Progenitor cell of endocrine pancreas (in vitro differentiated cells): ENCODE measurements around the gene CTNNA2. TPM values are rescaled to one million over a fixed set of nuclear protein-coding genes. Genes with fewer than 3 reads are reported as not detected.

Experiments
- DNase-seq: peaks from one replicate; pipeline ENCODE4 v3.0.0; 2021; ENCODE audit warnings: low spot score; ENCODE audit not compliant: unreplicated experiment
- H3K27ac Mint-ChIP-seq: 2 replicates; pipeline ENCODE4 v1.8.0; 2021; ENCODE audit warnings: mild to moderate bottlenecking, moderate library complexity, mixed read lengths
- H3K27me3 Mint-ChIP-seq: 2 replicates; pipeline ENCODE4 v1.8.0; 2021; ENCODE audit warnings: mixed read lengths
- H3K36me3 Mint-ChIP-seq: 2 replicates; pipeline ENCODE4 v1.8.0; 2022; ENCODE audit warnings: mixed read lengths; ENCODE audit not compliant: insufficient read depth
- H3K4me1 Mint-ChIP-seq: 2 replicates; pipeline ENCODE4 v1.8.0; 2021; ENCODE audit warnings: low read depth, mixed read lengths
- H3K4me3 Mint-ChIP-seq: 2 replicates; pipeline ENCODE4 v1.8.0; 2021; ENCODE audit warnings: low read depth, mild to moderate bottlenecking, moderate library complexity, mixed read lengths
- H3K9me3 Mint-ChIP-seq: 2 replicates; pipeline ENCODE4 v1.8.0; 2021; ENCODE audit warnings: low read depth, mixed read lengths
- total RNA-seq: library from RNA; stranded (reverse); gene quantifications from 2 replicates; pipeline ENCODE4 v1.2.1, GENCODE V29; 2021
- TF ChIP-seq, protein P1 (sequence below): fragments of 200-600 bp; sonication (generic); IDR thresholded peaks from one replicate; pipeline ENCODE4 v1.5.0; 2021; ENCODE audit warnings: antibody characterized with exemption, mild to moderate bottlenecking; ENCODE audit not compliant: unreplicated experiment

Gene CTNNA2
- total RNA-seq, 1 donor from 2014 or later, result 10.2 TPM

DNA sequence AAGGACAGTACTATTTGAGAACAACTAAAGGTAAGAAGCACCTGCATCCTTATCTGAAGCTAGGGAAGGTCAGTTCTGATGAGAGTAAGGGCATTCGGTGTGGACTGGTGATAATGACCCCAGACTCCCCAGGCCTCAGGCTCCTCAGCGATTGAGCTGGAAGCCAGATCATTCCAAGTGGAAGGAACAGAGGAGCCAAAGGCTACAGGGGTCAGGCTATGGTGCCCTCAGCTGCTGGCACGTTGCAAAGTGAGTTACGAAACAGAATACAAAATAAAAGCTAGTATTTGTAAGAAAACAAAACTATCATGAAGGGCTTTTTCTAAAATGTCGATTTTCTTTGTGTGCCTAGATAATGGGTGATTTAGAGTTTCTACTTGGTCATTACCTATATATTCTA, 960.2 kb downstream of the CTNNA2 start:
- H3K27ac Mint-ChIP-seq, result no peak overlapping the region
- TF ChIP-seq, protein P1, sequence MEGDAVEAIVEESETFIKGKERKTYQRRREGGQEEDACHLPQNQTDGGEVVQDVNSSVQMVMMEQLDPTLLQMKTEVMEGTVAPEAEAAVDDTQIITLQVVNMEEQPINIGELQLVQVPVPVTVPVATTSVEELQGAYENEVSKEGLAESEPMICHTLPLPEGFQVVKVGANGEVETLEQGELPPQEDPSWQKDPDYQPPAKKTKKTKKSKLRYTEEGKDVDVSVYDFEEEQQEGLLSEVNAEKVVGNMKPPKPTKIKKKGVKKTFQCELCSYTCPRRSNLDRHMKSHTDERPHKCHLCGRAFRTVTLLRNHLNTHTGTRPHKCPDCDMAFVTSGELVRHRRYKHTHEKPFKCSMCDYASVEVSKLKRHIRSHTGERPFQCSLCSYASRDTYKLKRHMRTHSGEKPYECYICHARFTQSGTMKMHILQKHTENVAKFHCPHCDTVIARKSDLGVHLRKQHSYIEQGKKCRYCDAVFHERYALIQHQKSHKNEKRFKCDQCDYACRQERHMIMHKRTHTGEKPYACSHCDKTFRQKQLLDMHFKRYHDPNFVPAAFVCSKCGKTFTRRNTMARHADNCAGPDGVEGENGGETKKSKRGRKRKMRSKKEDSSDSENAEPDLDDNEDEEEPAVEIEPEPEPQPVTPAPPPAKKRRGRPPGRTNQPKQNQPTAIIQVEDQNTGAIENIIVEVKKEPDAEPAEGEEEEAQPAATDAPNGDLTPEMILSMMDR, result no peak
- H3K9me3 Mint-ChIP-seq, result peaks cover 22% of the 10 kb centered on the region

DNA sequence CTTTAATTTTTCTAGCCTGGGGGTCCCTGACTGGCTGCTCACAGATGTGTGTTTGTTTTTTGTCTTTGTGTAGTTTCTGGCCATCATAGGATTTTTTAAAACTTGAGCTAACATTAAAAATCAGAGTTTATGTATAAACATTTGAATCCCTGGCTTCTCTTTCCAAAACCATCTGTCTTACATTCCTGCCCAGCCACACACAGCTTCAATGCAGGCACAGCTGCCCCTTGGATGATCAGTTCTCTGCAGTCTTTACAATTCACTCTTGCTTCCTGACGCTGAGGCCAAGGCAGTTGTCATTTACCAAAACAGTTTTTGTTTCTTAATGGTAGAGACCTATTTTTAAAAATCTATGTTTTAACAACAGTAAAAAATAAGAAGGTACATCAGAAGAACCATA, 960.9 kb downstream of the CTNNA2 start:
- Mint-ChIP-seq H3K27ac (no peak overlapping the region), H3K27me3 (no peaks in the 10 kb centered on the region), H3K36me3 (peaks cover 2% of the 10 kb centered on the region), H3K4me1 (peaks cover 3% of the 10 kb centered on the region), H3K4me3 (no peak overlapping the region), H3K9me3 (peaks cover 22% of the 10 kb centered on the region)
- no peak for DNase-seq
- TF ChIP-seq, protein P1, result no peak

More for the DNA sequence above, 960.2 kb downstream of the CTNNA2 start:
- DNase-seq, result no peak
- Mint-ChIP-seq H3K4me3 (no peak overlapping the region), H3K4me1 (peaks cover 3% of the 10 kb centered on the region), H3K36me3 (peaks cover 2% of the 10 kb centered on the region), H3K27me3 (no peaks in the 10 kb centered on the region)

DNA sequence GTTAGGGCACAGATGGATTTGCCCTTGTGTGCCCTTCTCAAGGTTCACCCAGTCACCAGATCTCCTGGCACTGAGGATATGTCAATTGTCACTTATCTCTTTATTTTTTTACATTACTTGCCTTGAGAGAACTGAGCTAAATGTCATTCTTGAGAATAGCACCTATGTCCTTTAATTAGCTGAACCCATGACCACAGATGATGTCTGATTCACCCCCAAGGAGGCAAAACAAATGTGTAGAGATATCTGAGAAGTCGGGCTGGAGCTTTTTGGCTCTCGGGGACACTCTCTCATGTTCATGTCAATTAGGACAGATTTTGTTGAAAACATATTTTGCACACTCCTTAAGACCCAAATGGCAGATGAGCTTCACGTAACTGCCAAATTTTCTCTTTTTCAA, 963.1 kb downstream of the CTNNA2 start:
- Mint-ChIP-seq H3K27me3 (no peaks in the 10 kb centered on the region), H3K27ac (no peak overlapping the region), H3K36me3 (no peaks in the 10 kb centered on the region), H3K4me3 (no peak overlapping the region), H3K9me3 (peaks cover 8% of the 10 kb centered on the region), H3K4me1 (peaks cover 3% of the 10 kb centered on the region)
- TF ChIP-seq, protein P1, result no peak
- no peak for DNase-seq

DNA sequence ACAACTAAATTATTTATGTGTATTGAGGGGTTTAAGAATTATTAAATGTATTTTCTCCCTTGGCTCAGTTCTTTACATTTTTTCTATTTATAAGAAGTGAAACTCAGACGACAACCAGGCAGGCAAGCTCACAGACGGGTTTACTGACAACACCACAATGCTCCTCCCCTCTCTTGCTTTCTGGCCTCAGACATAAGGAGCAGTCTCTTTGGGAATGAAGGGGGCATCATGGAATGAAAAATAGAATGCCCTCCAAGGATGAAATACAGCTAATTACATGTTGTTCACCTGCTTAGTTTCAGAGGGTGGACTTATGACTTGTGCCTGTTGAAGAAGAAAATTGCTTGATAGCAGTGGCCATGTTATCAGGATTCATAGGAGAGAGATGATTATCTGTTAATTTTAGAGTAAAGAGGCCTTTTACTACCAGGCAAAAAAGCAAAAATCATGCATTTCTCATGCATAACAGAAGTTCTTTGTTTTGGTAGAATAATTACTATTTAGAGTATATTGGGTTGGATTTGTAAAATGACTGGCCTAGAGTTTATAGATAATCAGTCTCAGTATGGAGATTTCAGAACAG, 963.8 kb downstream of the CTNNA2 start:
- no peaks in the 10 kb centered on the region for H3K27me3 Mint-ChIP-seq
- no peak overlapping the region for H3K27ac Mint-ChIP-seq
- no peaks in the 10 kb centered on the region for H3K36me3 Mint-ChIP-seq
- no peak for DNase-seq
- no peak overlapping the region for H3K4me3 Mint-ChIP-seq
- peaks cover 1% of the 10 kb centered on the region for H3K9me3 Mint-ChIP-seq
- TF ChIP-seq, protein P1, result no peak
- H3K4me1 Mint-ChIP-seq, result peaks cover 3% of the 10 kb centered on the region

DNA sequence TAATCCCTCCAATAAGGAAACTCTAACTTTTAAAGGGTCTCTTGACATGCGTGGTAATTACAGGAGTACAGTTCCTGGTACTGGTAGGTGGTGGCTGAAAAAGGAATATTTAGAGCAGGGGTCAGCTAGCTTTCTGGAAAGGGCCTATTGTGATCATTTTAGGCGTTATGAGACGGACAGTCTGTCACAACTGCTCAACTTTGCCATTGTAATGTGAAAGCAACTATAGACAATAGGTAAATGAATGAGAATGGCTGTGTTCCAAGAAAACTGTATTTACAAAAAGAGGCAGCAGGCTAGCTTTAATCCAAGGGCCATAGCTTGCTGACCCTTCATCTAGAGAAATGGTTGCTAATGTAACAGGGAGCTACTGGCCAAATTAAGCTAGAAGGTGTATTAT, 969.4 kb downstream of the CTNNA2 start:
- DNase-seq, result no peak
- TF ChIP-seq, protein P1, result no peak
- no peaks in the 10 kb centered on the region for H3K4me1 Mint-ChIP-seq
- no peaks in the 10 kb centered on the region for H3K36me3 Mint-ChIP-seq
- H3K4me3 Mint-ChIP-seq, result no peak overlapping the region
- H3K27ac Mint-ChIP-seq, result no peak overlapping the region
- H3K27me3 Mint-ChIP-seq, result no peaks in the 10 kb centered on the region
- H3K9me3 Mint-ChIP-seq, result no peaks in the 10 kb centered on the region
